Kidney (tissue), 14 donors: ENCODE results near the gene SLC2A1. TPM values are rescaled to one million over a fixed set of nuclear protein-coding genes. Genes with fewer than 3 reads are reported as not detected.

Experiments used
- DNase-seq, 5 donors: peaks; one replicate each; pipeline ENCODE4 v3.0.0-alpha.2; 2013 to 2020
- FAIRE-seq: peaks from 2 replicates; lab custom pipeline; 2012; peaks lifted over from hg19 to GRCh38; lab: Jason Lieb, UNC
- H3K27ac ChIP-seq, 2 donors: one replicate each; pipeline ENCODE4 v1.7.0; 2013; ENCODE audit warnings: low read depth in 2 of 2, low read length in 2 of 2, inconsistent platforms in 1 of 2
- H3K27me3 ChIP-seq: one replicate; pipeline ENCODE4 v1.7.1; 2013; ENCODE audit warnings: low read length, inconsistent platforms; ENCODE audit not compliant: control insufficient read depth, insufficient read depth
- H3K36me3 ChIP-seq, 3 donors: one replicate each; pipeline versions ENCODE4 v1.7.0 to v1.7.1; 2013; ENCODE audit warnings: low read length in 3 of 3, control low read depth in 1 of 3, inconsistent platforms in 1 of 3; ENCODE audit not compliant: insufficient read depth in 3 of 3, control insufficient read depth in 2 of 3
- H3K4me1 ChIP-seq, 3 donors: one replicate each; pipeline versions ENCODE4 v1.7.0 to v1.7.1; 2013; ENCODE audit warnings: low read length in 3 of 3, inconsistent platforms in 1 of 3, low read depth in 1 of 3; ENCODE audit not compliant: control insufficient read depth in 2 of 3, insufficient read depth in 2 of 3
- H3K4me3 ChIP-seq, 3 donors: one replicate each; pipeline versions ENCODE4 v1.7.0 to v1.8.1; 2013; ENCODE audit warnings: low read length in 3 of 3, control low read depth in 1 of 3, inconsistent platforms in 1 of 3
- H3K9ac ChIP-seq, 3 donors: one replicate each; pipeline versions ENCODE4 v1.7.0 to v1.7.1; 2013; ENCODE audit warnings: low read length in 3 of 3, control low read depth in 1 of 3, inconsistent platforms in 1 of 3
- H3K9me3 ChIP-seq, 3 donors: one replicate each; pipeline versions ENCODE4 v1.7.0 to v1.7.1; 2013; ENCODE audit warnings: low read length in 3 of 3, control low read depth in 1 of 3, inconsistent platforms in 1 of 3; ENCODE audit not compliant: control insufficient read depth in 2 of 3, insufficient read depth in 1 of 3
- intact Hi-C: fragments of 100-400 bp; cut with DNase I; formaldehyde crosslinking; loops from one replicate; pipeline ENCODE4 v1.11.1; 2022
- polyA plus RNA-seq: library from polyadenylated mRNA; stranded (reverse); fragments of 350-450 nt; fragmentation: Illumina TruSeq; extraction: RNeasy Lipid Tissue Mini Kit (QIAGEN cat#74804); gene quantifications from one replicate; pipeline ENCODE4 v1.2.3, GENCODE V29; 2014; ENCODE audit warnings: low read depth, low replicate concordance; ENCODE audit not compliant: insufficient read depth
- total RNA-seq: library from RNA; stranded (reverse); fragmentation: NEBNext Ultra II Directional; extraction: Animal tissue kit (Norgen Biotek cat#: 25700); gene quantifications from one replicate; pipeline ENCODE4 v1.2.1, GENCODE V29; 2021
- TF ChIP-seq, protein P1 (sequence below): IDR thresholded peaks from 3 replicates; pipeline ENCODE4 v1.5.1; 2012; ENCODE audit warnings: mild to moderate bottlenecking, moderate library complexity, borderline replicate concordance; ENCODE audit not compliant: insufficient read depth; ENCODE audit errors: extremely low read depth
- donor health status: control.
- donor health status: control.
- donor health status: control.
- donor health status: control.
- donor health status: control.
- donor health status: DM: yes; HTN: yes; CAD: no.
- donor health status: Normal renal cell carcinoma (clear cell type).

SLC2A1 gene
- total and polyA plus RNA-seq, 2 donors from 2014 or later, result 28.6 to 55.9 TPM

GRCh38 chr1:42941640-42942330 lies 16.9 kb downstream of the SLC2A1 start:
- H3K9ac ChIP-seq, result no peak overlapping the region

GRCh38 chr1:42940851-42941639 lies 17.6 kb downstream of the SLC2A1 start:
- Histone ChIP-seq H3K9me3 (no peaks in the 10 kb centered on the region), H3K9ac (no peak overlapping the region), H3K27ac (peak overlapping the region; percentile 39 to 72), H3K4me1 (peaks cover 0 to 57% (median 32%) of the 10 kb centered on the region in 3 donors), H3K36me3 (peaks cover 0 to 2% (median 0%) of the 10 kb centered on the region in 3 donors), H3K27me3 (no peaks in the 10 kb centered on the region), H3K4me3 (no peak overlapping the region)
- DNase-seq, result peak in 1 of 5 donors; percentile 89
- TF ChIP-seq, protein P1, sequence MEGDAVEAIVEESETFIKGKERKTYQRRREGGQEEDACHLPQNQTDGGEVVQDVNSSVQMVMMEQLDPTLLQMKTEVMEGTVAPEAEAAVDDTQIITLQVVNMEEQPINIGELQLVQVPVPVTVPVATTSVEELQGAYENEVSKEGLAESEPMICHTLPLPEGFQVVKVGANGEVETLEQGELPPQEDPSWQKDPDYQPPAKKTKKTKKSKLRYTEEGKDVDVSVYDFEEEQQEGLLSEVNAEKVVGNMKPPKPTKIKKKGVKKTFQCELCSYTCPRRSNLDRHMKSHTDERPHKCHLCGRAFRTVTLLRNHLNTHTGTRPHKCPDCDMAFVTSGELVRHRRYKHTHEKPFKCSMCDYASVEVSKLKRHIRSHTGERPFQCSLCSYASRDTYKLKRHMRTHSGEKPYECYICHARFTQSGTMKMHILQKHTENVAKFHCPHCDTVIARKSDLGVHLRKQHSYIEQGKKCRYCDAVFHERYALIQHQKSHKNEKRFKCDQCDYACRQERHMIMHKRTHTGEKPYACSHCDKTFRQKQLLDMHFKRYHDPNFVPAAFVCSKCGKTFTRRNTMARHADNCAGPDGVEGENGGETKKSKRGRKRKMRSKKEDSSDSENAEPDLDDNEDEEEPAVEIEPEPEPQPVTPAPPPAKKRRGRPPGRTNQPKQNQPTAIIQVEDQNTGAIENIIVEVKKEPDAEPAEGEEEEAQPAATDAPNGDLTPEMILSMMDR, result no peak
- no peak for FAIRE-seq
- intact Hi-C loops, result no loop called here

More at GRCh38 chr1:42941640-42942330, 16.9 kb downstream of the SLC2A1 start:
- Histone ChIP-seq H3K27me3 (no peaks in the 10 kb centered on the region), H3K4me1 (peaks cover 0 to 63% (median 39%) of the 10 kb centered on the region in 3 donors), H3K9me3 (no peaks in the 10 kb centered on the region), H3K36me3 (peaks cover 0 to 2% (median 0%) of the 10 kb centered on the region in 3 donors), H3K4me3 (no peak overlapping the region), H3K27ac (peak overlapping the region; percentile 15 to 62)
- peak in 1 of 5 donors; percentile 92 for DNase-seq
- TF ChIP-seq, protein P1, result no peak
- intact Hi-C loops, result no loop called here
- FAIRE-seq, result no peak

DNA sequence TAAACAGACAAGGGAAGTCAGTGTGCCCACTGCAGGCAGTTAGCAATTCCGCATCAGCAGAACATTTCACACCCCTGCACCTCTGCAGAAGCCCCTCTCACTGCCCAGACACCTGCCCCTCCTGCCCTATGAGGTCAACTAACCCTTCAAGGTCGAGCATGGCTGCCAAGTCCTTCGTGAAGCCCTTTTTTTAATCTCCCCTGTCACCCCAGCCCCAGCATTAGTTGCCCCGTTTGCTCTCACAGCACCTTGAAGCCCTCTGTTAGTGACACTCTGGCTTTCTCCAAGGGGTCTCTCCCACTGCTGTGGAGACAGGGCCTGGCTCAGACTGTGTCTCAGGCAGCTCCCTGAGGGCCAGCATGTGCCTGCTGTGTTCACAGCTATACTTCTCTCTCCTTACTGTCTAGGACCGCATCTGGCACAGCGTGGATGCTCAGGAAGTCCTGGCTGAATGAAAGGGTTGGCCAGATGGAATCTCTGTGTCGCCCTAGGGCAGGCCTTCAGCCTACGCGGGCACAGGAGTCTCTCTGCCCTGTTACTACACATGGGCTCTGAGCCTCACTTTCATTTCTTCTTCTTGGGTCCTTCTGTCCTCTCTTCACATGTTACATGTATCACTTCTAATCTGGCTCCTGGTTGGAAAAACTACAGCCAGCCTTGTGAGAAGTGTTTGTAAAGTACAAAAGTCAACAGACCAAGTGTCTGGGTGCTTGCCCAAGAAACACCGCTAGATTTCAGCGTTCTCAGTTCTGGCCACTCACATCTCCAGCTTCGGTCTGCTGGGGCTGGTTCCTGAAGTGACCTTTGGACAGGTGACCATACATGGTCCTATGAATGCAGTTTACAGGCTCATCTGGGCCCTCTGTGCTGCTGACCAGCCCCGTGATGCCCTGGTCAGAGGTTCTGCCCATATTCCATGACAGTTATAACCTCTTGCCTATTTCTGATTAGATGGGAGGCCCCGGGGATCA lies 19.7 kb downstream of the SLC2A1 start:
- H3K27me3 ChIP-seq, result no peaks in the 10 kb centered on the region
- H3K4me3 ChIP-seq, result no peak overlapping the region
- no peak for FAIRE-seq
- H3K4me1 ChIP-seq, result peaks cover 0 to 43% (median 24%) of the 10 kb centered on the region in 3 donors
- intact Hi-C loops, result no loop called here
- H3K9ac ChIP-seq, result peak overlapping the region in 1 of 3 donors; percentile 2
- H3K27ac ChIP-seq, result peak overlapping the region; percentile 83 to 88
- TF ChIP-seq, protein P1, result no peak
- DNase-seq, result peak in 1 of 5 donors; percentile 31
- no peaks in the 10 kb centered on the region for H3K9me3 ChIP-seq
- peaks cover 0 to 2% (median 0%) of the 10 kb centered on the region in 3 donors for H3K36me3 ChIP-seq
